HG02588 (cell line): Measurements from ENCODE around the gene RHOF.

Source experiments
- ATAC-seq: cut with Tn5 transposase; IDR thresholded peaks from one replicate; pipeline ENCODE4 v1.9.1; 2021; ENCODE audit warnings: mild to moderate bottlenecking, moderate library complexity; ENCODE audit not compliant: unreplicated experiment

The RHOF gene

DNA sequence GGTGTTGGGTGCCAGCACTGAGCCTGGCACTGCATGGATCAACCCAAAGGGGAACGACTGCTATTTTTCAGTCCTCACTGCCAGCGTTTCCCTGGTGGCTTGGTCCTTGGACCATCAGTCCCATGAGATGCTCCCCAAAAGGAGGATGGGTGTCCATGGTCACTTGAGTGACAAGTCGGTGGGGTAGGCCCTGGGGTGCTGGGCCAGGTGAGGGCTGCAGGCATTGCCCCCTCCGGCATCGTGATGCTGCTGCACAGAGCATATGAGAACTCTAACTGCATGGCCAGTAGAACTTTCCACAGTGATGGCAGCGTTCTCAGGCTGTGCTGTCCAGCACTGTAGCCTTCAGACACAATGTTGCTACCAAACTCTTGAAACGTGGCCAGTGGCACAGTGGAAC, 26.6 kb upstream of the RHOF start:
- ATAC-seq: no peak

DNA sequence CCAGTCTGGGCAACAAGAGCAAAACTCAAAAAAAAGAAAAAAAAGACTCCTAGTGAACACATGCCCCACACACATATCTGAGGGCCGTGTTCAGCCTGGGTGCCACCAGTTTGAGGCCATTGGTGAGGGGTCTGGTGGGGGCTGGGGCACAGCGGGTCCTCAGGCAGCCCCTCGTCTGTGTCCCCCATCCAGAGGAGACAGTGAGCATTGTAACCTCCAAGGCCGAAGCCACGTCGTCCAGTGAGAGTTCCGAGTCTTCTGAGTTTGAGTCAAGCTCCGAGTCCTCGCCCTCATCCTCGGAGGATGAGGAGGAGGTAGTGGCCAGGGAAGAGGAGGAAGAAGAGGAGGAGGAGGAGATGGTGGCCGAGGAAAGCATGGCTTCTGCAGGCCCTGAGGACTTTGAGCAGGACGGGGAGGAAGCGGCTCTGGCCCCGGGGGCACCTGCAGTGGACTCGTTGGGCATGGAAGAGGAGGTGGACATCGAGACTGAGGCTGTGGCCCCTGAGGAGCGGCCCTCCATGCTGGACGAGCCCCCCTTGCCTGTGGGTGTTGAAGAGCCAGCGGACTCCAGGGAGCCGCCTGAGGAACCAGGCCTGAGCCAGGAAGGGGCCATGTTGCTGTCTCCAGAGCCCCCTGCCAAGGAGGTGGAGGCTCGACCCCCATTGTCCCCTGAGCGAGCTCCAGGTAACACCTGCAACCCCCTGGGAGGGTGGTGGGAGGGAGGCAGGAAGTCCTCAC, 25.9 kb upstream of the RHOF start:
- no peak for ATAC-seq

DNA sequence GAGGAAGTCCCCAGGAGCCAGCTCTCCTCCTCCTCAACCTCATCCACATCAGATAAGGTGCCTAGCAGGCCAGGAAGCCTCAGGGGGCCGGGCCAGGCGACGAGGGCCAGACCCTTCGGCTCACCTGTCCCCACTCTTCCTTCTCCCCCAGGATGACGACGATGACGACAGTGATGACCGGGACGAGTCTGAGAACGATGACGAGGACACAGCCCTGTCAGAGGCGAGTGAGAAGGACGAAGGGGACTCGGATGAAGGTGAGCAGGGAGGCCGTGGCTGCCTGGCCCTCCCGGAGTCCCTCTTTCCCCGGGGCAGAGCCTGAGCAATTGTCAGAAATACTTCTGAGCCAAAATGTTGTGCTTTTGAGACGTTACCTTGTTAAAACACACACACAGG, 24.2 kb upstream of the RHOF start:
- ATAC-seq: no peak

DNA sequence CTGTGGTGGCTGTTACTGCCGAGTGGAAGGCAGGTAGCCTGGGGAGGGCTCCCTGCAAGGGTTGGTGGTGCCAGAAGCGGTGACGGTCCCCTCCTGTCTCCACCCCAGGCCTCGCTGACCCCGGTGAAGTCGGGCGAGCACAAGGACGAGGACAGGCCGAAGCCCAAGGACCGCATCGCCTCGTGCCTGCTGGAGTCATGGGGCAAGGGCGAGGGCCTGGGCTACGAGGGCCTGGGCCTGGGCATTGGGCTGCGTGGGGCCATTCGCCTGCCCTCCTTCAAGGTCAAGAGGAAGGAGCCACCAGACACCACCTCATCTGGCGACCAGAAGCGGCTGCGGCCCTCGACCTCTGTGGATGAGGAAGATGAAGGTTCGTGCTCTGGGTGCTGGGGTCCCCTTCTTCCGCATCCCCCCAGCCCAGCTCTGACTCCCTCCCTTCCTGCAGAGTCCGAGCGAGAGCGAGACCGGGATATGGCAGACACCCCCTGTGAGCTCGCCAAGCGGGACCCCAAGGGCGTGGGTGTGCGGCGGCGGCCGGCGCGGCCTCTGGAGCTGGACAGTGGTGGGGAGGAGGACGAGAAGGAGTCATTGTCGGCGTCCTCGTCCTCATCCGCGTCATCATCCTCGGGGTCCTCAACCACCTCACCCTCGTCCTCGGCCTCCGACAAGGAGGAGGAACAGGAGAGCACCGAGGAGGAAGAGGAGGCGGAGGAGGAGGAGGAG, 23.6 kb upstream of the RHOF start:
- no peak for ATAC-seq

DNA sequence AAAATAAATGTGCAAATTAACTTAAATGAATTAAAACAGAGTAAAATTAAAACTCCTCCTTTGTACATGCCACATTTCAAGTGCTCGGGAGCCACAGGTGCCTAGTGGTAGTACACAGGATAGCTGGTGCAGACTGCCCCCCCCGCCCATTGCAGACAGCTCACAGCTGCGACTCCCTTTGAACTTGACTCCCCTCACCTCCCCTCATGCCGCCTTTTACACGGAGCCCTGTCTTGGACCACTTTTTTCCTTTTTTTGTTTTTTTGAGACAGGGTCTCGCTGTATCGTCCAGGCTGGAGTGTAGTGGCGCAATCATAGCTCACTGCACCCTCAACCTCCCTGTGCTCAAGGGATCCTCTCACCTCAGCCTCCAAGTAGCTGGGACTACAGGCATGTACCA, 21.8 kb upstream of the RHOF start:
- no peak for ATAC-seq

DNA sequence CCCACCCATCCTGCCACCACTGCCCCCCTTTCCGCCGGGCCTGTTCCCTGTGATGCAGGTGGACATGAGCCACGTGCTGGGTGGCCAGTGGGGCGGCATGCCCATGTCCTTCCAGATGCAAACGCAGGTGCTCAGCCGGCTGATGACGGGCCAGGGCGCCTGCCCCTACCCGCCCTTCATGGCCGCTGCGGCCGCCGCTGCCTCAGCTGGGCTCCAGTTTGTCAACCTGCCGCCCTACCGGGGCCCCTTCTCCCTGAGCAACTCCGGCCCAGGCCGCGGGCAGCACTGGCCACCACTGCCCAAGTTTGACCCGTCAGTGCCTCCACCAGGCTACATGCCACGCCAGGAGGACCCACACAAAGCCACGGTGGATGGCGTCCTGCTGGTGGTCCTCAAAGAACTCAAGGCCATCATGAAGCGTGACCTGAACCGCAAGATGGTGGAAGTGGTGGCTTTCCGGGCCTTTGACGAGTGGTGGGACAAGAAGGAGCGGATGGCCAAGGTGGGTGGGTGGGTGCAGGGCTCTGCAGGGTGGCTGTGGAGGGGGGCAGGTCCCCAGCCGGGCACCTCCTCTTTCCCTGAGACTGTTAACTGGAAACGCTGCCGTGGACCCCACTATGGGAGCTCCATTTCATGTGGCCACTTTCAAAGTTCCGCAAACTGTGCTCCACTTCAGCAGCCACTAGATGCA, 21.1 kb upstream of the RHOF start:
- ATAC-seq: no peak

DNA sequence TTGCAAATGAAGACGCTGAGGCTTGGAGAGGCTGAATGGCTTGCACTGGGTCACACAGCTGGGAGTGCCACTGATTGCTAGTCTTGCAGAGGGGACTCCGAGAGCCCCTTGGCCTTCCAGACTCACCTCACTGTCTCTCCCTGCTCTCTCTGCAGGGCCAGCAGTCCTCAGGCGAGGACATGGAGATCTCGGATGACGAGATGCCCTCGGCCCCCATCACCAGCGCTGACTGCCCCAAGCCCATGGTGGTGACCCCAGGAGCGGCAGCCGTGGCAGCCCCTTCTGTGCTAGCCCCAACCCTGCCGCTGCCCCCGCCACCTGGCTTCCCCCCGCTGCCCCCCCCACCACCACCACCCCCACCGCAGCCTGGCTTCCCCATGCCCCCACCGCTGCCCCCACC, 20.5 kb upstream of the RHOF start:
- ATAC-seq: no peak

DNA sequence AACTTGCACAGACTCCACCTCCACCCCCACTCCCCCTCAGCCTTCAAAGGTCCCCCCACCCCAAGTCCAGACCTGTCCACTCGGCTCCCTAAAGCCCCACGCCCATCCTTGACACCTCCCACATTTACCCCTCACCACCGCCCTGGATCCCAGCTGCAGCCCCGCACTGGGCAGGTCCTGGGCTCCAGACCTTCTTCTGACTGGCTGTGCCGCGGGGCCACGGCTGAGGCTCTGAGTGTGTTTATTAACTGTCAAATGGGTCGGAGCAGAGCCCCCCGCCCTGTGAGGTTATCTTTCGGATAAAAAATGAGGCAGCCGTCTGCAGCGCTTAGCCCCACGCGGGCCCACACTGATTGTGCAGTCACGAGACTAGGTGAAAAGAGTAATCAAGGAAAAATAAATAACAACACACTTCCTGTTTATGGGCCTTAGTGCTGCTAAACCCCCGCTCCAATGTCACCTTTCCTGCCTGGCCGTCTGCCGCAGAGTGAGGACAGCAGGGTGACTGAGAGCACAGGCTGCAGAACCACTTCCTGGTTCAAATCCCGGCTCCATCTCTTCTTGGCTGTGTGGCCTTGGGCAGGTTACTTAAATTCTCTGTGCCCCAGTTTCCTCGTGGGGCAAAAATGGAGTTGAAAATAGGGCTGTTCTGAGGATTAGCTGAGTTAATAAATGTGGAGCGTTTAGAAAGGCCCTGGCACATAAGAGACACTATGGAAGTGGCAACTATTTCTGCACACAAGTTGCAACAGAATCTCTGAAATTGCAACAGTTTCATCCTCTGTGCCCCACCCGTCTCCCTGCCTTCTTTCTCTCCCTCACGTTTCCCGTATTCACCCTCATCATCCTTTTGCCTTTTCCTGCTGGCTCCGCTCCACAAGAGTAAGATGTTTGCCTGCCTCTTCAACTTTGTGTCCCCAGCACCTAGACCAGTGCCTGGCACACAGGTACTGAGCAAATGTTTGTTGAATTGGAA, 19.7 kb upstream of the RHOF start:
- no peak for ATAC-seq

DNA sequence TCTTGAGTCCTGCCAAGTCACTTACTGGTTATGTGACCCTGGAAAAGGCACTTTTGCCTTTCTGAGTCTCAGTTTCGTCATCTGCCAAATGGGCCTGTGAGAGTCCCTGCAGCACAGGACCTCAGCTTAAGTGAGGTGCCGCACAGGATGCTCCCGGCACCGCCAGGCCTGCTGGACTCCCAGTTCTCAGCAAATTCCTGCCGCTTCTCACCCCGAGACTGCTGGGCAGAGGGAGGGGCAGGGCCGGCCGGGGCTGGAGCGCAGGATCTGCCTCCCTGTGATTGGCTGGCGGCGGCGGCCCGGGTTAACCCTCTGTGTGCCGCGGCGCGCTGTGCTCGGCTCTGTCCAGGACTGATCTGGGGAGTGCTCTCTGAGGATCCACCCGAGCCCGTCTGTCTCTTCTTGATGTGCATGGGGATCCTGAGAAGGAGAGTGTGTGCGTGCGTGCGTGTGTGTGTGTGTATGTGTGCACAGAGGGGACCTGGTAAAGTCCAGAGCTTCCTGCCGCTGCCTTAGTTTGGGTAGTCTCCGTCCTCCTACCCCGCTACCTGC, 18.9 kb upstream of the RHOF start:
- no peak for ATAC-seq

DNA sequence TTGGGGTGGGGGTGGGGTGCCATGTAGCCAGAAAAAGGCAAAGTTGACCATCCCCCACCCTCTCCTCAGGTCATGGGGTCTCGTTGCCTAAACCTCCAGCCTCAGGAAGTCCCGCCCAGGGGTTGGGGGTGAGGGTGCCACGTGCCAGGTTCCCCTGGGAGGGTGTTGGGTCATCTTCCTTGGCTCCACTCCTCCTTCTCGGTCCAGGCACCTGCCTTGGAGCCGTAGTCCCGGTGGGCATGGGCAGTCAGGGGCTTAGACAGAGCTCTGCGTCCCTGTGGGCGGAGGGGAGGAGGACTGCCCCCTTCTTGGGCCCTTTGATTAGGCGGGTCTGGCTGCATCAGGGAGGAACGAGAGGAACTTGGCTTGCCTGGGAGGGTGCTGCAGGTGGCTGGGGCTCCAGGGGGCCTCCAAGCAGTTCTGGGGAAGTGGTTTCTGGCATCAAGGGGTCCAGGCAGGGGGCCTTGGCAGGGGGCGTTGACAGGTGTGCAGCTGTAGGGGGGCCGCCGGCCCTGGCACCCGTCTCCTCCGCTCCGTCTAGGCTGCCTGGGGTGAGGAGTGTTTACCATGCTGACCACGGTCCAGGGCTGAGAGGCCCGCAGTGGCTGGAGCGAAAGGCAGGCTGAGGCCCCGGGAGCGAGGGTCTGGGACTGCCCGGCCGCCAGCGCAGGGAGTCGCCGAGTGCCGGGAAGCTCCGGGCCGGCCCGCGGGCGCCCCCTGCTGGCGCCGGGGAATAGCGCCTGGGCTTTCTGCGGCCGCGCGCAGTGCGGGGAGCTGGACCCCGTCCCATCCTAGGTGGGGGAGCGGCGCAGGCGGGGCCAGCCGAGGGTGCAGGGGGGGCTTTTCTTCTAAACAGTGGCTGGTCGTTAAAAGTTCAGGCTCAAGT, 18.2 kb upstream of the RHOF start:
- peak; percentile 72 for ATAC-seq

DNA sequence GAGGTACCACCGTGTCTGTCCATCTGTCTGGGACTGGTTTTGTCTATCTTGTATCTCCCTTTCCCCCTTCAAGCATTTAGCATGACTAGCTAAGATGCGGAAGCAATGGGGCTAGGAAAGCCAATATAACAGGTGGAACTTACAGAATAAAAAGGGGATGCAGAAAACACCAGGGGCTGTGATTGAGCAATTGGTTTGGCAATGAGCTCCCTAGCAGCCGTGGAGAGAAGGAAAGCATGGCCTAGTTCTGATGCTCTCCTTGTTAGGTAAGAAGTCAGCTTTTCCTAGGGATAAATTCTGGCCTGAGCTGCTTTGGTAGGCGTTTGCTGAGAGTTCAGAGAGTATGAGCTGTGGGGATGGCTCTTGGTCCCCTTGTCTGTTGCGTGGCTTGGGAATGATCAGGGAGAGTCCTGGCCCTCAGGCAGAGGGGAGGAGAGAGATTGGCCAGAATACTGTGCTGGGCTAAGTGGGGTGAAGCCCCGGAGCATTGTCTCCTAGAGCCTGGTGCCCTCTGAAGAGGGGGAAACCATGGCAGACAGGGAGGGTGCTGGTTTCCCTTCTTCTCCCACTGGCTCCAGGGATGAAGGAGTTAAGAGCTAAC, 17.4 kb upstream of the RHOF start:
- ATAC-seq: no peak

DNA sequence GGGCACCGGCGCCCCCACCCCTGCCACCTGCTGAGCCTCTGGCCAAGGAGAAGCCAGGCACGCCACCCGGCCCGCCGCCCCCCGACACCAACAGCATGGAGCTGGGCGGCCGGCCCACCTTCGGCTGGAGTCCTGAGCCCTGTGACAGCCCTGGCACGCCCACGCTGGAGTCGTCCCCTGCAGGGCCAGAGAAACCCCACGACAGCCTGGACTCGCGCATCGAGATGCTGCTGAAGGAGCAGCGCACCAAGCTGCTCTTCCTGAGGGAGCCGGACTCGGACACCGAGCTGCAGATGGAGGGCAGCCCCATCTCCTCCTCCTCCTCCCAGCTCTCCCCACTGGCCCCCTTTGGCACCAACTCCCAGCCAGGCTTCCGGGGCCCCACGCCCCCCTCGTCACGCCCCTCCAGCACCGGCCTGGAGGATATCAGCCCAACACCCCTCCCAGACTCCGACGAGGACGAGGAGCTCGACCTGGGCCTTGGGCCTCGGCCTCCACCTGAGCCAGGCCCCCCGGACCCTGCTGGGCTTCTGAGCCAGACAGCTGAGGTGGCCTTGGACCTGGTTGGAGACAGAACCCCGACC, 16.8 kb upstream of the RHOF start:
- ATAC-seq: no peak

DNA sequence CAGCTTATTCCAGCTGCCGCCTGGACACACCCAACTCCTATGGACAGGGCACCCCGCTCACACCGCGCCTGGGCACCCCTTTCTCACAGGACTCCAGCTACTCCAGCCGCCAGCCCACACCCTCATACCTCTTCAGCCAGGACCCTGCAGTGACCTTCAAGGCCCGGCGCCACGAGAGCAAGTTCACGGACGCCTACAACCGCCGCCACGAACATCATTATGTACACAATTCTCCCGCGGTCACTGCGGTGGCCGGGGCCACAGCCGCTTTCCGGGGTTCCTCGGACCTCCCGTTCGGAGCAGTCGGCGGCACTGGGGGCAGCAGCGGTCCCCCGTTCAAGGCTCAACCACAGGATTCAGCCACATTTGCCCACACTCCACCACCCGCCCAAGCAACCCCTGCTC, 16.2 kb upstream of the RHOF start:
- no peak for ATAC-seq

DNA sequence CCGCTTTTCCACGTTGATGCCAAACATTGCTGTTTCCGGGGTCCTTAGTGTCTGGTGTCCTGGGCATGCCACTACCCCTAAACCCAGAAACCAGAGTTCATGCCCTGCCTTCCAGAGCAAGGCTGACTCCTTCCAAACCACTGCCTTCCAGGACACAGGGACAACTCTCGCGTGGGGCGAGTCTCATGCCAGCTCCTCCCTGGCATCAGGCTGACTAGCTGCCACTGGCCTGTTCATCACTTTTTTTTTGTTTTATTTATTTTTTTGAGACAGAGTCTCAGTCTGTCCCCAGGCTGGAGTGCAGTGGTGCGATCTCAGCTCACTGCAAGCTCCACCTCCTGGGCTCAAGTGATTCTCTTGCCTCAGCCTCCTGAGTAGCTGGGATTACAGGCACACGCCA, 15.1 kb upstream of the RHOF start:
- ATAC-seq: no peak

DNA sequence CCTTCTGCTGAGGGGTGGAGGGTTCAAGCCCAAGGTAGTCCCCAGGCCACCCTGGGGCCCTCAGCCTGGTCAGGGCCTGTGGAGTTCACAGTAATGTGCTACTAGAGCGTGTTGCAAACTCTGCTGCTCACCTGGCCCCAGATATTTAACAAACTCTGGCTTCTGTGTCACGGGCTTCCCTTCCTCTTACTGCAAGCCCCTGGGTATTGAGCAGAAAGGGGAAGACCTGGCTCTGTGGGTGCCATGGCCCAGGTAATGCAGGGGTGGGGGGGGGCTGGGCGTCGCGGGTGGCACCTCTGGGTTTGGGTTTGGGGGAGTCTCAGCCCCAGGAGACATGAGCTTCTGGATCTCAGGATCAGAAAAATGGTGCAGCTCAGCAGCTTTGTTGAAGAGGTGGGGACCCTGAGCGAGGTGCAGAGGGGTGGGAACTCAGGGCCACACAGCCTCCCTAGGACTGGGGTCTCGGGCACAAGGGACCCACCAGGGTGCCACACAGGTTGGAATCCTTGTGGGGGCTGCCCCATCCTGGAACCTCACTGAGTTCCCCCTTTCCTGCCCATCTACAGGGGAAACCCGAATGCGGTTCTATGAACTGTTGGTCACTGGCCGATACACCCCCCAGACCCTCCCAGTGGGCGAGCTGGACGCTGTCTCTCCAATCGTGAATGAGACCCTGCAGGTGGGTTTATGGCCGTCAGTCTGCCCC, 14.3 kb upstream of the RHOF start:
- no peak for ATAC-seq

DNA sequence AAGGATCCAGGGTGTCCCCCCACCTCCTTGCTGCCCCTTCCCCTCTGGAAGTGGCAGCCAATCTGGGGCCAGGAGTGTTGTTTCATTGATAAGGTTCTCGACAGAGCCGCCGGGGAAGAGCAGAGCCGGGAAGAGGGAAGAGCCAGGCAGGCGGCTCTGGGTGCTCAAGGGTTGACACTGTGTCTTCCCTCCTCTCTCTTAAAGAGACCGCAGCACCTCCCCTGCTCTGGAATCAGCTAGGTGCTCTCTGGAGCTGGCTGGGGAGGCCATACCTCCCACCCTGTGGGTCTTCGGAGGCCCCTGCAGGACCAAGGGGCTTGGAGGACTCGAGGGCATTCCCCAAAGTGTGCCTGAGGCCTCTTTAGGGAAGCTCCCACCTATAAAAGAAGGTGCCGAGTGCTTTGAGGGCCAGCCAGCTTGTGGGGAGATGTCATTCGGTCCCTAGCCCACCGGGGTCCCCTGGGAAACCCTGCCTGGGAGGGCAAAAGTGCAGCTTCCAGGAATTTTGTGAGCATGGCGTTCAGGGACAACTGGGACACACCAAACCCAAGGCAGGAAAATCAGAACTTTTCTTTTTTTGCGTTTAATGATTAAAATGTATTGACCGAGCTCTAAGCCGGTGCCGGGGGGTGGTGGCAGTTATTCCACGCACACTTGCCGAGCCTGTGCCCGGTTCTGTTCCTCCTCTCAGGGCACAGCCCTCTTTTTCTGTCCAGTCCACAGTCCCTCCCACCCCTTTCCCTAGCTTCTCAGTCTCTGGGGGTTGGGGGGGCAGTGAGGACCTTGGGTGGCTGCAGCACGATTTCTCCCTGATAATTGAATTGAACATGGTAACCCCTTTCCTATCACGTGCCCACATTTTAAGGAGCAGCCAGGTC, 13.3 kb upstream of the RHOF start:
- no peak for ATAC-seq

DNA sequence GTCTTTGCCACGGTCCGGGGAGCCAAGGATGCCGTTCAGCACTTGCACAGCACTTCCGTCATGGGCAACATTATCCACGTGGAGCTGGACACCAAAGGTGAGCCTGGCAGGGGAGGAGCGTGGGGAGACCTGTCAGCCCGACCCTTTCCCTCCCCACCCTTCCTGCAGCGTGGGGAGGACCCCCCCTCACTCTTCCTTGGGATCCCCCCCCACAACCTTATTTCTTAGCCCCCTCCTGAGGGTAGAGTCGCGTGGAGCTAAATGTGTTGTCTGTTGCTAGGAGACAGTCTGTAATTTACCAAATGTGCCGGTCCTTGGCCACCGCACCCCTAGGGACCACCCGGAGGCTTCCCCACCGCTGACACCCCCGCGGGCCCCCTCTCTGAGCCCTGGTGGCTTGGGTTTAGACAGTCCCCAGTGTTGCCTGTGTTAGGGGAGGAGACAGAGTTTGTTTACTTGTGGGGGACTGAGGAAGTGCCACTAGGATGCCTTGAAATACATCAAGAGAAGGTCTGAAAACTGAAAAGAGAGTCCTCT, 12.6 kb upstream of the RHOF start:
- ATAC-seq: no peak
